ENCODE results near the gene SPTBN4. TPM values are rescaled to one million over a fixed set of nuclear protein-coding genes. Genes with fewer than 3 reads are reported as not detected.
"Not testable (repeated sequence)": the region's sequence is repeated elsewhere in the genome, so short reads cannot be mapped to it uniquely, and the experiment has no call there.

Gene SPTBN4
- total RNA-seq, 2 donors from 2014 or later, result 1.8 to 6.3 TPM

DNA sequence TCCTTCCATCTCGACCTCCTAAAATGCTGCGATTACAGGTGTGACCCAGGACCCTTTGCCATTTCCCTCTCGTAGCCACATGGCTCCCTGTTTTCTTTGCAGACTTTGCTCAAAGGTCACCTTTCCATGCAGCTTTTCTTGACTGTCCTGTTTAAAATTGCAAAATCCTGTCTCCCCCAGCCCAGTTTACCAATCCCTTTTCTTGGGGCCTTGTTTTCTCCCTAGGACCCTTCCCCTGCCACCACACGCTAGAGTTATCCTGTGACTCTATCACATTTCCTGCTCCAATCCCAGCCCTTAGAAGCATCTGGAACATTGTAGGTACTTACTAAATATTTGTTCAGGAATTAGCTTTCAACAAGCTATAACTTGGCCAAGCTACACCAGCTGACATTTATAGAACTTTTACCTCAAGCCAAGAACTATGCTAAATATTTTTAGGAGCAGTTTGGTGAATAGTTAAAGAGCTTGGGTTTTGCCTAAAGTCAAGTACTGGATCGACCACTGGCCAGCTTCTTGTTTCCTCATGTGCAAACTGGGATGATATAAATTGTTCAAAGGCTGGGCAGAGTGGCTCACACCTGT is 13.6 kb upstream of the SPTBN4 start:
- ATAC-seq, result no peak
- WGBS, 2 donors, result 88 to 92% methylated on average over 5 of the region's 5 CpGs
- Histone ChIP-seq H3K4me1 (no peaks in the 10 kb centered on the region), H3K27me3 (no peaks in the 10 kb centered on the region), H3K4me3 (no peak overlapping the region), H3K9me3 (no peaks in the 10 kb centered on the region), H3K27ac (no peak overlapping the region), H3K36me3 (replicated peaks in 1 of 2; ENCODE audit: insufficient read depth in 1 of 2, low read depth in 2 of 2) (peaks cover 0 to 2% of the 10 kb centered on the region in 2 donors)
- TF ChIP-seq POLR2A (IDR thresholded peaks at IDR 0.05), result no peak
- TF ChIP-seq CTCF (IDR thresholded peaks at IDR 0.05), result no peak
- intact Hi-C loops (cut with DNase I), result no loop called here
- no peak for DNase-seq

DNA sequence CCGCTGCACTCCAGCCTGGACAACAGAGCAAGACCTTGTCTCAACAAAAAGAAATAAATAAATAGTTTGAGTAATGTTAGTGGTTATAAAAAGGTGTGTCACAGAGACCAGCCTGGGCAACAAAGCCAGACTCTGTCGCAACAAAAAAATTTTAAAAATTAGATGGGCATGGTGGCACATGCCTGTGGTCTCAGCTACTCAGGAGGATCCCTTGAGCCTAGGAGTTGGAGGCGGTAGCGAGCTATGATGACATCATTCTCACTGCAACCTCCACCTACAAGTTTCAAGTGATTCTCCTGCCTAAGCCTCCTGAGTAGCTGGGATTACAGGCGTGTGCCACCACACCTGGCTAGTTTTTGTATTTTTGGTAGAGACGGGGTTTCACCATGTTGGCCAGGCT is 12.9 kb upstream of the SPTBN4 start:
- H3K4me3 ChIP-seq; intact Hi-C loops (cut with DNase I); H3K36me3 ChIP-seq (replicated peaks in 1 of 2; ENCODE audit: insufficient read depth in 1 of 2, low read depth in 2 of 2); DNase-seq; H3K27ac ChIP-seq; H3K27me3 ChIP-seq; ATAC-seq; H3K9me3 ChIP-seq; H3K4me1 ChIP-seq: not testable (repeated sequence)
- WGBS, 2 donors, result 85 to 97% methylated on average over 5 to 6 of the region's 6 CpGs

DNA sequence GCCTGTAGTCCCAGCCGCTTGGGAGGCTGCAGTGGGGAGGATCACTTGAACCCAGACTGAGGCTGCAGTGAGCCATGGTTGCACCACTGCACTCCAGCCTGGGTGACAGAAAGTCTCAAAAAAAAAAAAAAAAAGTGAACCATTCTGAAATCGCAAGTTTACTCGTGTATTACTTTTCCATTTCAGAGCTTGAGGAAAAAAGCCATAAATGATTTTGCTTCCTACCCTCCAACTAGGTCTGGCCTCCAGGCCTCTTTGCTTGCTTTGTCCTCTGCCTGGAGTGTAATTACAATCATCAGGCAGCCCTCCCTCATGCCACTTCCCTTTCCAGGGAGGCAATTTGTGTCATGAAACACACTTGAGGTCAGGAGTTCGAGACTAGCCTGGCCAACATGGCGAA is 9.8 kb upstream of the SPTBN4 start:
- ATAC-seq (no peak), DNase-seq (no peak)
- TF ChIP-seq CTCF (IDR thresholded peaks at IDR 0.05), result no peak
- no peak for TF ChIP-seq POLR2A (IDR thresholded peaks at IDR 0.05)
- peaks cover 0 to 2% of the 10 kb centered on the region in 2 donors for H3K36me3 ChIP-seq (replicated peaks in 1 of 2; ENCODE audit: insufficient read depth in 1 of 2, low read depth in 2 of 2)
- intact Hi-C loops (cut with DNase I), result no loop called here
- H3K27ac ChIP-seq, result no peak overlapping the region
- H3K9me3 ChIP-seq, result no peaks in the 10 kb centered on the region
- no peaks in the 10 kb centered on the region for H3K27me3 ChIP-seq
- no peaks in the 10 kb centered on the region for H3K4me1 ChIP-seq
- 94 to 96% methylated on average over 5 of the region's 5 CpGs for WGBS, 2 donors
- H3K4me3 ChIP-seq, result no peak overlapping the region

DNA sequence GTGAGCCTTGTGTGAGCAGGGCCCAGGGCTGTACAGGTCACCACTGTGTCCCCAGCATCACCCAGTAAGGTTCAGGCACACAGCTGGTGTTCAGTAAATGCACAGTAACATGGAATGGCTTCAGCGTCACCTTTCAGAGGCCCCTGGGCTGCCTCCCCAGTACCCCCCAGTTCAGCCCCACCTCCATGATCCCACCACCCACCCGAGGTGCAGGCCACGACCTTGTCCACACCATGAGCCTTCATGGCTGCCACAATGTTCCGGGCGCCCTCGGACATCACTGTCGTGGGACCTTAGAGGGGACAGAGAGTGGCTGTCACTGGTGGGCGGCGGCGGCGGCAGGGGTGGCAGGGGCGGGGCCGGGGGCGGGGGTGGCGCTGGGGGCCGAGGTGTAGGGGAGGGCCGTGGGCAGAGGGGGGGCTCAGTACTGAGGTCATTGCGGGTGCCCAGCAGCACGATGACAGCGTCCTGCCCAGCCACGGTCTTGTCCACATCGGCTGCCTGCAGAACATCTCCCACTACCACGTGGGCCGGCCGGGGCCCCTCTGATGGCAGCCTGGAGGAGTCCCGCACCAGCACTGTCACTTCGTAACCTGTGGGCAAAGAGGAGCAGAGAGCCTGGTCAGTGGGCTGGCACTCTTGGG is 8.7 kb upstream of the SPTBN4 start:
- TF ChIP-seq POLR2A (IDR thresholded peaks at IDR 0.05) (no peak), CTCF (IDR thresholded peaks at IDR 0.05) (no peak)
- H3K9me3 ChIP-seq, result no peaks in the 10 kb centered on the region
- no peaks in the 10 kb centered on the region for H3K4me1 ChIP-seq
- WGBS, 2 donors, result 93 to 95% methylated on average over 9 to 16 of the region's 27 CpGs
- H3K4me3 ChIP-seq, result no peak overlapping the region
- intact Hi-C loops (cut with DNase I), result no loop called here
- H3K36me3 ChIP-seq (replicated peaks in 1 of 2; ENCODE audit: insufficient read depth in 1 of 2, low read depth in 2 of 2), result peaks cover 0 to 2% of the 10 kb centered on the region in 2 donors
- DNase-seq (no peak), ATAC-seq (no peak)
- H3K27me3 ChIP-seq, result no peaks in the 10 kb centered on the region
- H3K27ac ChIP-seq, result no peak overlapping the region

GRCh38 chr19:40458597-40458974 is 8.2 kb upstream of the SPTBN4 start:
- H3K4me3 ChIP-seq, result no peak overlapping the region
- no peaks in the 10 kb centered on the region for H3K9me3 ChIP-seq
- no peak for TF ChIP-seq POLR2A (IDR thresholded peaks at IDR 0.05)
- no peak for TF ChIP-seq CTCF (IDR thresholded peaks at IDR 0.05)
- H3K4me1 ChIP-seq, result peaks cover under 1% of the 10 kb centered on the region
- no peak overlapping the region for H3K27ac ChIP-seq
- no peaks in the 10 kb centered on the region for H3K27me3 ChIP-seq
- DNase-seq, result no peak
- WGBS, 2 donors, result 94 to 100% methylated on average over 2 to 3 of the region's 3 CpGs
- intact Hi-C loops (cut with DNase I), result no loop called here
- peaks cover 0 to 2% of the 10 kb centered on the region in 2 donors for H3K36me3 ChIP-seq (replicated peaks in 1 of 2; ENCODE audit: insufficient read depth in 1 of 2, low read depth in 2 of 2)
- no peak for ATAC-seq

Measured in body of pancreas (tissue), 4 donors.